Esophagus (tissue), 2 donors: ENCODE measurements around the gene ATG4A. TPM values are rescaled to one million over a fixed set of nuclear protein-coding genes. Genes with fewer than 3 reads are reported as not detected.

Source experiments
- H3K27ac ChIP-seq, 2 donors: one replicate each; pipeline ENCODE4 v1.5.1; 2013; ENCODE audit warnings: low read depth in 2 of 2, mild to moderate bottlenecking in 2 of 2, inconsistent platforms in 1 of 2, low read length in 1 of 2, moderate library complexity in 1 of 2
- H3K27me3 ChIP-seq, 2 donors: one replicate each; pipeline ENCODE4 v1.6.1; 2013; ENCODE audit warnings: low read length in 2 of 2, control low read depth in 1 of 2, mild to moderate bottlenecking in 1 of 2; ENCODE audit not compliant: insufficient read depth in 2 of 2, control insufficient read depth in 1 of 2
- H3K36me3 ChIP-seq, 2 donors: one replicate each; pipeline ENCODE4 v1.6.1; 2013; ENCODE audit warnings: low read length in 1 of 2; ENCODE audit not compliant: control insufficient read depth in 2 of 2, insufficient read depth in 2 of 2
- H3K4me1 ChIP-seq, 2 donors: one replicate each; pipeline ENCODE4 v1.6.1; 2013; ENCODE audit warnings: low read length in 1 of 2; ENCODE audit not compliant: control insufficient read depth in 2 of 2, insufficient read depth in 2 of 2
- H3K4me3 ChIP-seq, 2 donors: one replicate each; pipeline ENCODE4 v1.5.1; 2013; ENCODE audit warnings: low read length in 2 of 2, mild to moderate bottlenecking in 2 of 2, low read depth in 1 of 2, moderate library complexity in 1 of 2
- H3K9me3 ChIP-seq, 2 donors: one replicate each; pipeline ENCODE4 v1.6.1; 2013; ENCODE audit warnings: mild to moderate bottlenecking in 2 of 2, low read depth in 1 of 2, low read length in 1 of 2, moderate library complexity in 1 of 2; ENCODE audit not compliant: control insufficient read depth in 2 of 2, insufficient read depth in 1 of 2
- WGBS, 2 donors: extraction: QIAGEN DNeasy Blood & Tissue Kit; methylation state at CpG; one replicate each; pipeline ENCODE4 v1.1.7; 2013; 5-methylcytosine and 5-hydroxymethylcytosine counted together
- polyA plus RNA-seq, 2 donors: library from polyadenylated mRNA; stranded (reverse); fragments of 200-250 nt; gene quantifications; one replicate each; pipeline ENCODE4 v1.2.3, GENCODE V29; 2013
- donor health status: healthy with polysubstance abuse.
- donor health status: Bipolar disorder and iron deficiency.

The ATG4A gene
- polyA plus RNA-seq, 2 donors, result 8.9 to 9.6 TPM

GRCh38 chrX:108132876-108133275, 41.3 kb downstream of the ATG4A start:
- Histone ChIP-seq H3K27ac (no peak overlapping the region), H3K4me1 (peaks cover 0 to 2% of the 10 kb centered on the region in 2 donors), H3K4me3 (no peak overlapping the region), H3K27me3 (peaks cover 0 to 6% of the 10 kb centered on the region in 2 donors), H3K36me3 (peaks cover 0 to 3% of the 10 kb centered on the region in 2 donors), H3K9me3 (no peaks in the 10 kb centered on the region)
- 77 to 83% methylated on average over 2 of the region's 2 CpGs for WGBS, 2 donors

GRCh38 chrX:108134724-108135123, 43.1 kb downstream of the ATG4A start:
- peaks cover 0 to 6% of the 10 kb centered on the region in 2 donors for H3K27me3 ChIP-seq
- no peak overlapping the region for H3K27ac ChIP-seq
- no peak overlapping the region for H3K4me3 ChIP-seq
- H3K36me3 ChIP-seq, result peaks cover 3 to 9% of the 10 kb centered on the region in 2 donors
- H3K9me3 ChIP-seq, result no peaks in the 10 kb centered on the region
- peaks cover 0 to 2% of the 10 kb centered on the region in 2 donors for H3K4me1 ChIP-seq
- WGBS, 2 donors, result 42 to 82% methylated on average over 1 of the region's 1 CpG

- H3K4me3 ChIP-seq, result no peak overlapping the region
- no peaks in the 10 kb centered on the region for H3K27me3 ChIP-seq
- H3K27ac ChIP-seq, result no peak overlapping the region
- H3K9me3 ChIP-seq, result no peaks in the 10 kb centered on the region
- peaks cover 0 to 2% of the 10 kb centered on the region in 2 donors for H3K4me1 ChIP-seq
- H3K36me3 ChIP-seq, result peaks cover 3 to 9% of the 10 kb centered on the region in 2 donors
- 68 to 87% methylated on average over 7 of the region's 7 CpGs for WGBS, 2 donors
Observed at GRCh38 chrX:108138814-108139702, 47.5 kb downstream of the ATG4A start.

GRCh38 chrX:108148524-108148923, 56.9 kb downstream of the ATG4A start:
- Histone ChIP-seq H3K27ac (no peak overlapping the region), H3K9me3 (no peaks in the 10 kb centered on the region), H3K4me3 (no peak overlapping the region), H3K4me1 (no peaks in the 10 kb centered on the region), H3K36me3 (no peaks in the 10 kb centered on the region), H3K27me3 (peaks cover 0 to 6% of the 10 kb centered on the region in 2 donors)

- Histone ChIP-seq H3K9me3 (no peaks in the 10 kb centered on the region), H3K4me1 (no peaks in the 10 kb centered on the region), H3K4me3 (no peak overlapping the region), H3K27me3 (peaks cover 0 to 3% of the 10 kb centered on the region in 2 donors), H3K27ac (no peak overlapping the region), H3K36me3 (peaks cover 0 to 3% of the 10 kb centered on the region in 2 donors)
- 85 to 96% methylated on average over 2 of the region's 2 CpGs for WGBS, 2 donors
Observed at GRCh38 chrX:108156082-108156481, 64.5 kb downstream of the ATG4A start.

- 83 to 88% methylated on average over 8 of the region's 8 CpGs for WGBS, 2 donors
- Histone ChIP-seq H3K4me1 (no peaks in the 10 kb centered on the region), H3K9me3 (no peaks in the 10 kb centered on the region), H3K4me3 (no peak overlapping the region), H3K27ac (no peak overlapping the region), H3K27me3 (peaks cover 0 to 3% of the 10 kb centered on the region in 2 donors), H3K36me3 (peaks cover 0 to 3% of the 10 kb centered on the region in 2 donors)
Observed at GRCh38 chrX:108156934-108157466, 65.4 kb downstream of the ATG4A start.

GRCh38 chrX:108157628-108158027, 66.0 kb downstream of the ATG4A start:
- no peak overlapping the region for H3K4me3 ChIP-seq
- no peak overlapping the region for H3K27ac ChIP-seq
- H3K27me3 ChIP-seq, result no peaks in the 10 kb centered on the region
- peaks cover 0 to 3% of the 10 kb centered on the region in 2 donors for H3K36me3 ChIP-seq
- no peaks in the 10 kb centered on the region for H3K4me1 ChIP-seq
- no peaks in the 10 kb centered on the region for H3K9me3 ChIP-seq
- 76 to 96% methylated on average over 3 of the region's 3 CpGs for WGBS, 2 donors

- 84 to 92% methylated on average over 11 of the region's 11 CpGs for WGBS, 2 donors
- Histone ChIP-seq H3K4me3 (no peak overlapping the region), H3K36me3 (peaks cover 0 to 3% of the 10 kb centered on the region in 2 donors), H3K27ac (no peak overlapping the region), H3K9me3 (no peaks in the 10 kb centered on the region), H3K27me3 (no peaks in the 10 kb centered on the region), H3K4me1 (no peaks in the 10 kb centered on the region)
Observed at GRCh38 chrX:108159028-108159670, 67.6 kb downstream of the ATG4A start.

GRCh38 chrX:108160309-108160708, 68.7 kb downstream of the ATG4A start:
- no peak overlapping the region for H3K27ac ChIP-seq
- 72 to 88% methylated on average over 5 of the region's 5 CpGs for WGBS, 2 donors
- no peaks in the 10 kb centered on the region for H3K27me3 ChIP-seq

More at GRCh38 chrX:108160309-108160708, 68.7 kb downstream of the ATG4A start:
- Histone ChIP-seq H3K4me1 (no peaks in the 10 kb centered on the region), H3K36me3 (peaks cover 0 to 3% of the 10 kb centered on the region in 2 donors), H3K4me3 (no peak overlapping the region), H3K9me3 (no peaks in the 10 kb centered on the region)
